ENCODE data around the gene ADSS1. TPM values are rescaled to one million over a fixed set of nuclear protein-coding genes. Genes with fewer than 3 reads are reported as not detected.

Gene ADSS1
- total RNA-seq, 1 experiment from 2014 or later, result 3.2 TPM

- Histone ChIP-seq H3K9me3 (no peaks in the 10 kb centered on the region), H3K4me3 (ENCODE audit: low read depth, low read length) (peak overlapping the region; percentile 90), H3K36me3 (ENCODE audit: control insufficient read depth, insufficient read depth, low read length) (no peaks in the 10 kb centered on the region), H3K4me1 (peaks cover 61% of the 10 kb centered on the region), H3K27me3 (replicated peaks; ENCODE audit: control insufficient read depth, insufficient read depth, low read length) (no peaks in the 10 kb centered on the region)
- Mint-ChIP-seq H3K4me1 (ENCODE audit: low read depth, unreplicated experiment) (peaks cover 44% of the 10 kb centered on the region), H3K4me3 (ENCODE audit: unreplicated experiment) (peak overlapping the region; percentile 77), H3K27ac (ENCODE audit: unreplicated experiment) (peak overlapping the region; percentile 96), H3K27me3 (ENCODE audit: insufficient read depth, unreplicated experiment) (no peaks in the 10 kb centered on the region), H3K9me3 (ENCODE audit: unreplicated experiment) (no peaks in the 10 kb centered on the region), H3K36me3 (ENCODE audit: insufficient read depth, unreplicated experiment) (peaks cover 10% of the 10 kb centered on the region)
- POLR2A ChIA-PET, result interaction anchor here (0.5 to 2.6 kb wide), 8 partner anchors 7 to 595 kb away, joined by 3 to 23 read pairs (median 4); partner anchors contain the start of gene SIVA1
- no peak for DNase-seq
- no peak for TF ChIP-seq CTCF (IDR thresholded peaks at IDR 0.05; ENCODE audit: insufficient read depth in 1 of 2, low read depth in 1 of 2, low read length in 1 of 2, severe bottlenecking in 1 of 2, unreplicated experiment in 1 of 2)
- CTCF ChIA-PET, result interaction anchor here (0.9 to 2.1 kb wide), 4 partner anchors 9 to 66 kb away, joined by 3 to 11 read pairs (median 6); no protein-coding TSS in a partner anchor
- intact Hi-C loops (cut with micrococcal nuclease; ENCODE audit: unreplicated experiment), result loop anchor here (5.0 kb wide), 1 partner anchor 35 kb away; no protein-coding TSS in a partner anchor
- BruUV-seq (replicated peaks), result no TSS peak
Measured at GRCh38 chr14:104686624-104687517, 37.2 kb upstream of the ADSS1 start.

GRCh38 chr14:104687601-104688504 is 36.2 kb upstream of the ADSS1 start:
- no peaks in the 10 kb centered on the region for H3K9me3 ChIP-seq
- H3K27me3 Mint-ChIP-seq (ENCODE audit: insufficient read depth, unreplicated experiment), result no peaks in the 10 kb centered on the region
- peak; percentile 95 to 97 for DNase-seq
- POLR2A ChIA-PET, result interaction anchor here (0.5 to 2.6 kb wide), 11 partner anchors 8 to 596 kb away, joined by 3 to 23 read pairs (median 4); partner anchors contain the start of gene SIVA1
- peak overlapping the region; percentile 90 for H3K4me3 ChIP-seq (ENCODE audit: low read depth, low read length)
- no peak for TF ChIP-seq CTCF (IDR thresholded peaks at IDR 0.05; ENCODE audit: insufficient read depth in 1 of 2, low read depth in 1 of 2, low read length in 1 of 2, severe bottlenecking in 1 of 2, unreplicated experiment in 1 of 2)
- peak overlapping the region; percentile 96 for H3K27ac Mint-ChIP-seq (ENCODE audit: unreplicated experiment)
- intact Hi-C loops (cut with micrococcal nuclease; ENCODE audit: unreplicated experiment), result loop anchor here (2.0 to 5.0 kb wide), 2 partner anchors 36 to 65 kb away; partner anchors contain the start of gene SIVA1
- peaks cover 39% of the 10 kb centered on the region for H3K4me1 Mint-ChIP-seq (ENCODE audit: low read depth, unreplicated experiment)
- H3K36me3 ChIP-seq (ENCODE audit: control insufficient read depth, insufficient read depth, low read length), result no peaks in the 10 kb centered on the region
- H3K36me3 Mint-ChIP-seq (ENCODE audit: insufficient read depth, unreplicated experiment), result peaks cover 10% of the 10 kb centered on the region
- no peaks in the 10 kb centered on the region for H3K9me3 Mint-ChIP-seq (ENCODE audit: unreplicated experiment)
- H3K4me1 ChIP-seq, result peaks cover 51% of the 10 kb centered on the region
- peak overlapping the region; percentile 77 for H3K4me3 Mint-ChIP-seq (ENCODE audit: unreplicated experiment)
- BruUV-seq (replicated peaks), result no TSS peak
- CTCF ChIA-PET, result interaction anchor here (0.7 to 2.1 kb wide), 5 partner anchors 10 to 65 kb away, joined by 3 to 11 read pairs (median 3); no protein-coding TSS in a partner anchor
- H3K27me3 ChIP-seq (replicated peaks; ENCODE audit: control insufficient read depth, insufficient read depth, low read length), result no peaks in the 10 kb centered on the region
